ENCODE measurements around the gene RFTN2.
"Not testable (repeated sequence)": the region's sequence is repeated elsewhere in the genome, so short reads cannot be mapped to it uniquely, and the experiment has no call there.

RFTN2 gene

DNA sequence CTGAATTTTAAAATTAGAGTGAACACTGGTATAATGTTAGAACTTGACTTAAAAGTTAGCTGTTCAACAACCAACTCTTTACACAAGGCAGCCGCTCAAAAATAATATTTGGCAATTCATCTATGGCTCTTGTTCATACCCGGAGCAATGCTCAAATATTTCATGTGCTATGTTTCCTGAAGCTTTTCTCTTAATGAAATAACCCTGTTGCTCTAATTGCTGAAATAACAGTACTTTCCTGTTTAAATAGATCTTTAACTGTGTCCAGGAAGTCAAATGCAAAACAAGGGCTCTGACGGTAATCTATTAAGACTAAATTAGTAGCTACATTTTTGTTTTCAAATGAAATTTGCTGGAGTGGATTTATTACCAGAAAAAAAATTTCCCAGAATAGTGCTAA is 33.7 kb downstream of the RFTN2 start:
- TF ChIP-seq, protein P1, sequence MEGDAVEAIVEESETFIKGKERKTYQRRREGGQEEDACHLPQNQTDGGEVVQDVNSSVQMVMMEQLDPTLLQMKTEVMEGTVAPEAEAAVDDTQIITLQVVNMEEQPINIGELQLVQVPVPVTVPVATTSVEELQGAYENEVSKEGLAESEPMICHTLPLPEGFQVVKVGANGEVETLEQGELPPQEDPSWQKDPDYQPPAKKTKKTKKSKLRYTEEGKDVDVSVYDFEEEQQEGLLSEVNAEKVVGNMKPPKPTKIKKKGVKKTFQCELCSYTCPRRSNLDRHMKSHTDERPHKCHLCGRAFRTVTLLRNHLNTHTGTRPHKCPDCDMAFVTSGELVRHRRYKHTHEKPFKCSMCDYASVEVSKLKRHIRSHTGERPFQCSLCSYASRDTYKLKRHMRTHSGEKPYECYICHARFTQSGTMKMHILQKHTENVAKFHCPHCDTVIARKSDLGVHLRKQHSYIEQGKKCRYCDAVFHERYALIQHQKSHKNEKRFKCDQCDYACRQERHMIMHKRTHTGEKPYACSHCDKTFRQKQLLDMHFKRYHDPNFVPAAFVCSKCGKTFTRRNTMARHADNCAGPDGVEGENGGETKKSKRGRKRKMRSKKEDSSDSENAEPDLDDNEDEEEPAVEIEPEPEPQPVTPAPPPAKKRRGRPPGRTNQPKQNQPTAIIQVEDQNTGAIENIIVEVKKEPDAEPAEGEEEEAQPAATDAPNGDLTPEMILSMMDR (IDR thresholded peaks at IDR 0.05; ENCODE audit: low read depth, low read length) = no peak
- DNase-seq = no peak
- Histone ChIP-seq H3K27me3 (no peaks in the 10 kb centered on the region; the same call in 1 of the 2 replicates), H3K9me3 (no peaks in the 10 kb centered on the region), H3K36me3 (no peaks in the 10 kb centered on the region), H3K4me3 (ENCODE audit: low read depth, low read length) (no peak overlapping the region), H3K4me1 (no peaks in the 10 kb centered on the region)

DNA sequence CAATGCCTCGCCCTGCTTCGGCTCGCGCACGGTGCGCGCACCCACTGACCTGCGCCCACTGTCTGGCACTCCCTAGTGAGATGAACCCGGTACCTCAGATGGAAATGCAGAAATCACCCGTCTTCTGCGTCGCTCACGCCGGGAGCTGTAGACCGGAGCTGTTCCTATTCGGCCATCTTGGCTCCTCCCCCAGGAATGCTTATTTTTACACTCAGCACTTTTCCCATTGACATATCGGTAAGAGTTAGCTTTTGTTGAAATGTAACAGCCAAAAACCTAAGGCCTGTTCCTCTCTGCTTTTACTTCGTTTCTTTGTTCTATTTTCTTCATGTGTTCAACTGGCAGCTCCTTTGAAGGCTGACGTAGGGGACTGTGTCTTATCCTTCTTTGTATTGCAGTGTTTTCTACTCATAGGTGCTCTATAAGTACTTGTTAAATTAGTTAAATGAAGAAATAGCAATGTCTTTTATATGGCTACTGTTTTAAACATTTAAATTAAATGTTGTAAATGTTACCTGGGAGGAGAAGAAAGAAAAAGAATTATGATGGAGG is 34.7 kb downstream of the RFTN2 start:
- H3K36me3 ChIP-seq; DNase-seq; H3K4me3 ChIP-seq (ENCODE audit: low read depth, low read length); H3K9me3 ChIP-seq; H3K27me3 ChIP-seq; H3K4me1 ChIP-seq: not testable (repeated sequence)

DNA sequence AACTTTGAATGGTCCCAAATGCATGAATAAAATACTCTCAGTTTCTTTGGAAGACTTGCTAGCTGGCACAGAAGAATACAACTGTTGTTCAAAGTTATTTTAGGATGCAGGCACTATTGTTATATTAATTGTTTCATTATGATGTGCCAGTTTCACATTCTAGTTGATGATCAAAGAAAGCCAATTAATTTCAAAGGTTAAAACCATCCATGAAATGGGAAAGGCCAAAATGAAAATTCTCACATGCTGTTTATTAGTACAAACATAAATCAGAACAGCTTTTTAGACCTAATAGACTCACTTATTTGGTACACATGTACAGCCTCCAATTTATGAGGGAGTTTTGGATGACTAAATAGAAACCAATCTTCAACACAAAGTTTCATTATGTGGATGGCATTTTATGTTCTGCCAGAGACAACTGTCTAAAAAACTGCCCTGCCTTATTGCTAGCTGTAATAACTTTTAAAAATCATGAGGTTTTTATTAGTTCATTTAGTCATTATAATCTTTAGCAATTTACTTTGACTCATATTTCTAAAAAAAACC is 42.2 kb downstream of the RFTN2 start:
- no peaks in the 10 kb centered on the region for H3K36me3 ChIP-seq

DNA sequence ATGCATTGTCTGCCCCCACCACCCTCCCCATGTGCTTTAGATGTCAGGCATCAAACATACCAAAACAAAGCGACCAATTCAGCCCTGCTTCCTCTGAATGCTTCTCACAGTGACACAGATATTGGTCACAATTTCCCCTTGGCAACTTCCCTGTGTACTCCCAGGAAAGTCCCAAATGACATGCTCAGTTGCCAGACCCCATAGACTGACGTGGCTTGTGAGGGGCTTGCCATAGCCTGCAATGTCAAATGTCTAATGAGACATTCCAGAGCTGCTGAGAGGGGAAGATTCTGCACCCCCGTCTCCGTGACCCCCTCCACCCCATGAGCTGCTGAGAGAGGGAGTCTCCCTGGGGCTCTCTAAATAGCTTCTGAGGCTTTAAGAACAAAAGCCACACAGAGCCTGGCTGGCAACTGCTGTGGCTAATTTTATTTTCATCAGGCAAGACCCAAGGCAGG is 47.3 kb downstream of the RFTN2 start:
- no peaks in the 10 kb centered on the region for H3K36me3 ChIP-seq
- no peaks in the 10 kb centered on the region; the same call in 1 of the 2 replicates for H3K27me3 ChIP-seq
- no peak for DNase-seq
- no peaks in the 10 kb centered on the region for H3K4me1 ChIP-seq
- no peak overlapping the region for H3K4me3 ChIP-seq (ENCODE audit: low read depth, low read length)
- no peaks in the 10 kb centered on the region for H3K9me3 ChIP-seq
- TF ChIP-seq, protein P1 (IDR thresholded peaks at IDR 0.05; ENCODE audit: low read depth, low read length) = no peak

More for the DNA sequence above, 42.2 kb downstream of the RFTN2 start:
- Histone ChIP-seq H3K9me3 (no peaks in the 10 kb centered on the region), H3K4me1 (no peaks in the 10 kb centered on the region), H3K27me3 (no peaks in the 10 kb centered on the region), H3K4me3 (ENCODE audit: low read depth, low read length) (no peak overlapping the region)
- TF ChIP-seq, protein P1 (IDR thresholded peaks at IDR 0.05; ENCODE audit: low read depth, low read length) = no peak
- DNase-seq = no peak

DNA sequence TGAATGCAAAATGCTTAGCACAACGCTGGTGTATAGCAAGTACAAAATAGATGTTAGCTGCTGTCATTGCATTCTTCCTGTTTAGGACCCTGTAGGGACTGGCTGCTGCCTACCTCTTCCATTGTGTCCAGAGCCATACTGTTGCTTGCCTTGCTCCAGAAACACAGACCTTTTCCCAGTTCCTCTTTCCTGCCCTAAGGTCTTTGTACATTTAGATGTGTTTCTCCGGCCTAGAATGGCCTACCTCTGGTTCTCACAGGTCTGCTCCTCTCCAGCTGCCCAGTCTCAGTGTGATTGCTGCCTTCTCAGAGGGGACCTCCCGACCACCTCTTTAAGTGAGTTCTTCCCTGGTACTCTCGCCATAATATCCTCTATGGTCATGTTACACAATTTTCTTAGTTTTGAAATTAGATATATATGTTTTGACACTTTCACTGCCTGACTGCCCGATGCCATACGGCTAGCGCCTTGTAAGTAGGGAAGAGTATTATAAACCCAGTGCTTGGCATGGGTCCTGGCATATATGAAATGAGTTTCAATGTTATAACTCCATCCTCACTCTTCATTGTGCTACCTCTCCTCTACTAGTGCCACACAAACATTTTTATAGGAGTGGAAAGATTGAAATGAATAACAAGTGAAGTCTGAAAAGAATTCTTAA is 48.3 kb downstream of the RFTN2 start:
- H3K36me3 ChIP-seq = no peaks in the 10 kb centered on the region
- H3K9me3 ChIP-seq = no peaks in the 10 kb centered on the region
- H3K4me3 ChIP-seq (ENCODE audit: low read depth, low read length) = no peak overlapping the region
- H3K27me3 ChIP-seq = no peaks in the 10 kb centered on the region; the same call in 1 of the 2 replicates
- DNase-seq = no peak
- TF ChIP-seq, protein P1 (IDR thresholded peaks at IDR 0.05; ENCODE audit: low read depth, low read length) = no peak
- H3K4me1 ChIP-seq = no peaks in the 10 kb centered on the region

DNA sequence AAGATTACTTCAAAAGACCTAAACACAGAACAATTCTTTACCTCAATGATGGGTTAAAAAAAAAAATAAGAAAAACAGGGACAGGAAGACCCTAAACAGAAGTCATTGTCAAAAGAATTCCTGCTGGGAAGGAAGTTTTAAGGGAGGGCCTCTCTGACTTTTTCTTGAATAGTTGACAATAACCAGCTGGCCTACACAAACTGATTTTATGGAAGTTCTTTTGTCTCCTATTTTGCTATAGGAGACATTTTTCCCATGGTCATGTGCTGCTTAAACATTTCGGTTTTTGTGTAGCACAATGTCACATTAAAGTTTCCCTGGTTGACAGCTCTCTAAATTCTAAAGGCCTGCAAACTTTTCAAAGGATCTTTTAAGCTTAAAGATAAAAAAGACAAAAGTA is 55.3 kb downstream of the RFTN2 start:
- Histone ChIP-seq H3K27me3 (no peaks in the 10 kb centered on the region; the same call in 1 of the 2 replicates), H3K9me3 (no peaks in the 10 kb centered on the region), H3K36me3 (no peaks in the 10 kb centered on the region), H3K4me3 (ENCODE audit: low read depth, low read length) (no peak overlapping the region), H3K4me1 (no peaks in the 10 kb centered on the region)
- no peak for DNase-seq
- TF ChIP-seq, protein P1 (IDR thresholded peaks at IDR 0.05; ENCODE audit: low read depth, low read length) = no peak

Data from BE2C (cell line).